Parathyroid adenoma (tissue), 2 donors: ENCODE data around the gene FBXL17.

Source experiments
- H2AFZ ChIP-seq: fragments of 300-600 bp; sonication (generic); one replicate; pipeline ENCODE4 v1.7.0; 2017; ENCODE audit warnings: antibody characterized with exemption, mild to moderate bottlenecking
- H3K27ac ChIP-seq: fragments of 300-600 bp; sonication (generic); one replicate; pipeline ENCODE4 v1.7.0; 2017
- H3K27me3 ChIP-seq: fragments of 300-600 bp; sonication (generic); one replicate; pipeline ENCODE4 v1.7.0; 2017; ENCODE audit warnings: low read length; ENCODE audit not compliant: control insufficient read depth, insufficient read depth
- H3K36me3 ChIP-seq: fragments of 300-600 bp; sonication (generic); one replicate; pipeline ENCODE4 v1.7.0; 2017; ENCODE audit warnings: low read length; ENCODE audit not compliant: control insufficient read depth, insufficient read depth
- H3K4me1 ChIP-seq: fragments of 300-600 bp; sonication (generic); one replicate; pipeline ENCODE4 v1.7.0; 2017; ENCODE audit warnings: control low read depth
- H3K4me2 ChIP-seq: fragments of 300-600 bp; sonication (generic); one replicate; pipeline ENCODE4 v1.7.0; 2017; ENCODE audit warnings: low read length
- H3K4me3 ChIP-seq: fragments of 300-600 bp; sonication (generic); one replicate; pipeline ENCODE4 v1.7.0; 2017; ENCODE audit warnings: low read depth, low read length
- H3K79me2 ChIP-seq: fragments of 300-600 bp; sonication (generic); one replicate; pipeline ENCODE4 v1.7.0; 2017; ENCODE audit warnings: control low read depth
- H3K9ac ChIP-seq: fragments of 300-600 bp; sonication (generic); one replicate; pipeline ENCODE4 v1.7.0; 2017; ENCODE audit warnings: mild to moderate bottlenecking
- H3K9me3 ChIP-seq: fragments of 300-600 bp; sonication (generic); one replicate; pipeline ENCODE4 v1.7.0; 2017; ENCODE audit warnings: low read length; ENCODE audit not compliant: control insufficient read depth
- TF ChIP-seq, protein P1 (sequence below): fragments of 300-600 bp; sonication (generic); IDR thresholded peaks from one replicate; pipeline ENCODE4 v1.7.0; 2017; ENCODE audit warnings: antibody characterized with exemption, mild to moderate bottlenecking
- donor health status: primary hyperparathyroidism.

FBXL17 gene

DNA sequence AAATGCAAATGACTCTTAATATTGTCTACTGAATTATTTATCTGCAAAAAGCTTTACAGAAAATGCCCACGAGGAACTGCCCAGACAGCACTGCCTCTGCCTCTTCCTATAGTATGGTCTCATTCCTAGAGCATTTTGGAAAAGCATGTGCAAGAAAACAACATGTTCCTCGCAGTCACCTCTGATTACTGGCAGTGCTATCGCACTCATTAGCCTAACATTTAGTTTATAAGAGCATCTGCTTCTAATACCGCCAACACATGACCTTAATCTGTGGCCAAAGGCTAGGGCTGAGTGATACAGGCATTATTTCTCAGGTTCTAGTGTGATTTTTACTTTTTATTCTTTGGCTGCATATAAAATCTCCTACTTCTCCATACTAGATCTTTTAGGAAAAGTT, 259.2 kb downstream of the FBXL17 start:
- Histone ChIP-seq H3K9ac (no peak overlapping the region), H3K4me2 (no peak overlapping the region), H3K36me3 (no peaks in the 10 kb centered on the region), H3K27me3 (no peaks in the 10 kb centered on the region), H3K4me1 (peaks cover 11% of the 10 kb centered on the region), H3K79me2 (no peaks in the 10 kb centered on the region), H3K4me3 (no peak overlapping the region), H2AFZ (no peak overlapping the region), H3K27ac (no peak overlapping the region), H3K9me3 (no peaks in the 10 kb centered on the region)
- TF ChIP-seq, protein P1, sequence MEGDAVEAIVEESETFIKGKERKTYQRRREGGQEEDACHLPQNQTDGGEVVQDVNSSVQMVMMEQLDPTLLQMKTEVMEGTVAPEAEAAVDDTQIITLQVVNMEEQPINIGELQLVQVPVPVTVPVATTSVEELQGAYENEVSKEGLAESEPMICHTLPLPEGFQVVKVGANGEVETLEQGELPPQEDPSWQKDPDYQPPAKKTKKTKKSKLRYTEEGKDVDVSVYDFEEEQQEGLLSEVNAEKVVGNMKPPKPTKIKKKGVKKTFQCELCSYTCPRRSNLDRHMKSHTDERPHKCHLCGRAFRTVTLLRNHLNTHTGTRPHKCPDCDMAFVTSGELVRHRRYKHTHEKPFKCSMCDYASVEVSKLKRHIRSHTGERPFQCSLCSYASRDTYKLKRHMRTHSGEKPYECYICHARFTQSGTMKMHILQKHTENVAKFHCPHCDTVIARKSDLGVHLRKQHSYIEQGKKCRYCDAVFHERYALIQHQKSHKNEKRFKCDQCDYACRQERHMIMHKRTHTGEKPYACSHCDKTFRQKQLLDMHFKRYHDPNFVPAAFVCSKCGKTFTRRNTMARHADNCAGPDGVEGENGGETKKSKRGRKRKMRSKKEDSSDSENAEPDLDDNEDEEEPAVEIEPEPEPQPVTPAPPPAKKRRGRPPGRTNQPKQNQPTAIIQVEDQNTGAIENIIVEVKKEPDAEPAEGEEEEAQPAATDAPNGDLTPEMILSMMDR: no peak

DNA sequence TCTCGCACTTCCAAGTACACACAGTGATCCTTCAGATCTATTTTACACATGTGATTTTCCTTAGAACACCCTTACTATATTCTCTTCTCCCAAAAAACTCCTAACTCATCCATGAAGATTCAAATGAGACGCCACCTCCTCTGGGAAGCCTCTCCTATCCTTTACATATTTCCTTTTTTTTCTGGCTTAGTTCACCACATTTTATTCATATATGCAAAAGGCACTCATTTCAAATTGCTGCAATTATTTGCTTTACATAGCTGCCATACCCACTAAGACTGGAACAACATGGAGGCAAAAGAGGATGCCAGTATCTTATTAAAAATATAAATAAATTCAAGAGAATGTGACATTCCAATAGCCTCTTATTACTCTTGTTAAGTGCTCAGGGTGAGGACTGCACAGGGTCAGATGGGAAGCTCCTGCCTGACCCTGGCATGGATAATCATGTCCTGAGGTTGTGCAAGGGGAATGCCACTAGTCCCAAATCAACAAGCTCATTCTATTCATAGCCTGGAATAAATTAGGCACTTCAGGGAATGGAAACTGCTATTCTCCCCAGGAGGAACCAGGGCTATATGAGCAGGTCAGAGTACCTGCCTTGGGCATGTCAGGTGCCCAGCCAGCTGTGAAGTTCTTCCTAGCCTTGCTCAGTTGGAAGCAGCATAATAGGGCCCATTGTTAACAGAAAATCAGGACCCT, 262.9 kb downstream of the FBXL17 start:
- H3K4me1 ChIP-seq: no peaks in the 10 kb centered on the region
- H3K36me3 ChIP-seq: no peaks in the 10 kb centered on the region
- no peaks in the 10 kb centered on the region for H3K9me3 ChIP-seq
- no peak overlapping the region for H2AFZ ChIP-seq
- H3K9ac ChIP-seq: no peak overlapping the region
- no peak overlapping the region for H3K27ac ChIP-seq
- no peak overlapping the region for H3K4me2 ChIP-seq
- H3K27me3 ChIP-seq: no peaks in the 10 kb centered on the region
- no peaks in the 10 kb centered on the region for H3K79me2 ChIP-seq
- TF ChIP-seq, protein P1: no peak
- no peak overlapping the region for H3K4me3 ChIP-seq

DNA sequence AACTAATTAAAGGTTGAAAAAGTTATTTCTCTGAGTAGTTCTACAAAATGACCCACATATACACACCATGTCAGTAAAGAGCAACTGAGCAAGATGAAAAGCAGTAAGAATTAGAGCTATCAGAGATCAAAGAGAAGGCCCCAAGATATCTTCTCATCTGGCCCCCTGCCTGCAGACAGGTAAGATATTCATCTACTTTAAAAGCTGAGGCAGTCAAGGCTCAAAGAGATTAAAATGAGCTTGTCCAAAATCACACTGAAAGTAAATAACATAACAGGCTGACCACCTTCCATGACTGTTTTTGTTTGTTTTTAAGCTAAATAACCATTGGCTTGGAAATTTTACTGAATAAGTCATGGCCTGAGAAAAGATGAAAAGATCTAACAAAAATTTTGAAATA, 266.2 kb downstream of the FBXL17 start:
- TF ChIP-seq, protein P1: no peak
- no peaks in the 10 kb centered on the region for H3K4me1 ChIP-seq

DNA sequence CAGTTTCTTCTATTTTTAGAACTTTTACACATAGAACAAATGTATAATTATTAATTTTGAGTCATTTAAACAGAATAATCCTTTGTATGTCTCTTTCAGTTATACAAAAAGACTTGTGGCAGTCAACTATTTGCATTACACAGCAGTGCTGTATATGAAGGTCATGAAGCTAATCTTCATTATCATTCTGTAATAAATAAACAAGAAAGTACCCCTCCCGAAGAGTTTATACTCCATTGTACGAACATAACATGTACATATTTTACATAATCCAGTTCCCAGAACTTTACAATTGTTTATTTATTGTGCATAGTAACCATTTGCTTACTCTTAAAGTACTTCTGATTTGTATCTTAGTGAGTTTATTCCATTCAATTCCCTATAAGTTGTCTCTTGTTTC, 267.9 kb downstream of the FBXL17 start:
- H3K4me1 ChIP-seq: no peaks in the 10 kb centered on the region
- no peaks in the 10 kb centered on the region for H3K36me3 ChIP-seq
- H3K79me2 ChIP-seq: no peaks in the 10 kb centered on the region
- no peak overlapping the region for H3K9ac ChIP-seq
- H3K9me3 ChIP-seq: no peaks in the 10 kb centered on the region
- TF ChIP-seq, protein P1: no peak
- H3K4me2 ChIP-seq: no peak overlapping the region
- H3K4me3 ChIP-seq: no peak overlapping the region
- no peaks in the 10 kb centered on the region for H3K27me3 ChIP-seq
- no peak overlapping the region for H2AFZ ChIP-seq
- no peak overlapping the region for H3K27ac ChIP-seq

More for the DNA sequence above, 266.2 kb downstream of the FBXL17 start:
- Histone ChIP-seq H3K9ac (no peak overlapping the region), H3K27me3 (no peaks in the 10 kb centered on the region), H3K36me3 (no peaks in the 10 kb centered on the region), H3K4me3 (no peak overlapping the region), H3K27ac (no peak overlapping the region), H3K79me2 (no peaks in the 10 kb centered on the region), H2AFZ (no peak overlapping the region), H3K4me2 (no peak overlapping the region), H3K9me3 (no peaks in the 10 kb centered on the region)

DNA sequence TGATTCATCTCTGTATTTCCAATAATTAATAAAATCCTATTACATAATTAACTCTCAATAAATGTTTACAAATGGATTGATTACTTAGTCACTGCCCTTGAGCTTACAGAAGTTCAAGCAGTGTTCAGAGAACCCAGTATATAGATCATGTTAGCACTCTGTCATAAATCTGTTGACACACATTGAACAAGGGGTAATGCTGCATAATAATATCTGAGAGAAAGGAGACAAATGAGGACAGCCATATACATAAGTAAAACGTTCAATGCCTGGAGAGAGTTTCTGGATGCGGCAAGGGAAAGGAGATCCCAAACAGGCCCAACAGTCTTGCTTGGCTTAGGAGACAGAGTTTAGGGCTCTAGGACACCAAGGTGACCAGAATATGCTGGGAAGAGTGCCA, 270.2 kb downstream of the FBXL17 start:
- TF ChIP-seq, protein P1: no peak
- Histone ChIP-seq H3K27ac (no peak overlapping the region), H3K79me2 (no peaks in the 10 kb centered on the region), H3K9ac (no peak overlapping the region), H3K4me3 (no peak overlapping the region), H2AFZ (no peak overlapping the region), H3K9me3 (no peaks in the 10 kb centered on the region), H3K4me1 (no peaks in the 10 kb centered on the region), H3K36me3 (no peaks in the 10 kb centered on the region), H3K27me3 (no peaks in the 10 kb centered on the region), H3K4me2 (no peak overlapping the region)
